ENCODE data around the gene SOCS4.

GRCh38 chr14:55025948-55026347, 1.1 kb upstream of the SOCS4 start:
- TF ChIP-seq CTCF (IDR thresholded peaks at IDR 0.05) = no peak
- TF ChIP-seq POLR2A (IDR thresholded peaks at IDR 0.05) = no peak

All from transverse colon (tissue), 3 donors.